Esophagus squamous epithelium (tissue), 4 donors: ENCODE data around the gene DERA.

ENCODE experiments used
- POLR2A ChIP-seq, 4 donors: fragments of 450-650 bp; IDR thresholded peaks; one replicate each; pipeline ENCODE4 v1.6.1; 2017; ENCODE audit warnings: antibody characterized with exemption in 4 of 4, mild to moderate bottlenecking in 4 of 4, moderate library complexity in 3 of 4
- TF ChIP-seq, protein P1 (sequence below), 6 experiments: fragments of 450-650 bp in 4 of 6; fragments of 200-600 bp in 2 of 6; sonication (generic) in 2 of 6; IDR thresholded peaks; one replicate each; pipeline ENCODE4 v1.5.1; 2016 to 2019; ENCODE audit warnings: antibody characterized with exemption in 6 of 6, mild to moderate bottlenecking in 4 of 6, moderate library complexity in 4 of 6

GRCh38 chr12:15956010-15956409 lies 44.9 kb downstream of the DERA start:
- TF ChIP-seq, protein P1, sequence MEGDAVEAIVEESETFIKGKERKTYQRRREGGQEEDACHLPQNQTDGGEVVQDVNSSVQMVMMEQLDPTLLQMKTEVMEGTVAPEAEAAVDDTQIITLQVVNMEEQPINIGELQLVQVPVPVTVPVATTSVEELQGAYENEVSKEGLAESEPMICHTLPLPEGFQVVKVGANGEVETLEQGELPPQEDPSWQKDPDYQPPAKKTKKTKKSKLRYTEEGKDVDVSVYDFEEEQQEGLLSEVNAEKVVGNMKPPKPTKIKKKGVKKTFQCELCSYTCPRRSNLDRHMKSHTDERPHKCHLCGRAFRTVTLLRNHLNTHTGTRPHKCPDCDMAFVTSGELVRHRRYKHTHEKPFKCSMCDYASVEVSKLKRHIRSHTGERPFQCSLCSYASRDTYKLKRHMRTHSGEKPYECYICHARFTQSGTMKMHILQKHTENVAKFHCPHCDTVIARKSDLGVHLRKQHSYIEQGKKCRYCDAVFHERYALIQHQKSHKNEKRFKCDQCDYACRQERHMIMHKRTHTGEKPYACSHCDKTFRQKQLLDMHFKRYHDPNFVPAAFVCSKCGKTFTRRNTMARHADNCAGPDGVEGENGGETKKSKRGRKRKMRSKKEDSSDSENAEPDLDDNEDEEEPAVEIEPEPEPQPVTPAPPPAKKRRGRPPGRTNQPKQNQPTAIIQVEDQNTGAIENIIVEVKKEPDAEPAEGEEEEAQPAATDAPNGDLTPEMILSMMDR (IDR thresholded peaks at IDR 0.05) = no peak
- TF ChIP-seq POLR2A (IDR thresholded peaks at IDR 0.05) = no peak
